ENCODE results near the gene EIF2AK3. TPM values are rescaled to one million over a fixed set of nuclear protein-coding genes. Genes with fewer than 3 reads are reported as not detected.

Gene EIF2AK3
- polyA plus RNA-seq, 1 experiment = 3.8 TPM

DNA sequence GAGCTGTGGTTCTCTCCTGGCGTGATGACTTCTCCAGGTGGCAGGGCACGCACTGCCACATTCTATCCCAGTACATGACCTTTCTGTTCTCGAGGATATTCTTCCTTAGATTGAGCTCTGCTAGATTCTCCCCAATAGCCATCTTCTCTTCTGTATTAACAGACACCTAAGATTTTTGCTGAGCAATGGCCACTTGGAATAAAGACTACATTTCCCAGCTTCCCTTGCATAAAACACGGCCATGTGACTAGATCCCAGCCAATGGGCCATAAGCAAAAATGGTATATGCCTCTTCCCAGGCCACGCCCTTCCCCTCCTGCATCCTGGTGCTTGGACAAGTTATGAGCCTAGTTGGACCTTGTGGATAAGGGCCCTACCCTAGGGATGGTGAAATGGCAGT is 82.1 kb downstream of the EIF2AK3 start:
- DNase-seq (ENCODE audit: low read depth) = no peak
- TF ChIP-seq, protein P1, sequence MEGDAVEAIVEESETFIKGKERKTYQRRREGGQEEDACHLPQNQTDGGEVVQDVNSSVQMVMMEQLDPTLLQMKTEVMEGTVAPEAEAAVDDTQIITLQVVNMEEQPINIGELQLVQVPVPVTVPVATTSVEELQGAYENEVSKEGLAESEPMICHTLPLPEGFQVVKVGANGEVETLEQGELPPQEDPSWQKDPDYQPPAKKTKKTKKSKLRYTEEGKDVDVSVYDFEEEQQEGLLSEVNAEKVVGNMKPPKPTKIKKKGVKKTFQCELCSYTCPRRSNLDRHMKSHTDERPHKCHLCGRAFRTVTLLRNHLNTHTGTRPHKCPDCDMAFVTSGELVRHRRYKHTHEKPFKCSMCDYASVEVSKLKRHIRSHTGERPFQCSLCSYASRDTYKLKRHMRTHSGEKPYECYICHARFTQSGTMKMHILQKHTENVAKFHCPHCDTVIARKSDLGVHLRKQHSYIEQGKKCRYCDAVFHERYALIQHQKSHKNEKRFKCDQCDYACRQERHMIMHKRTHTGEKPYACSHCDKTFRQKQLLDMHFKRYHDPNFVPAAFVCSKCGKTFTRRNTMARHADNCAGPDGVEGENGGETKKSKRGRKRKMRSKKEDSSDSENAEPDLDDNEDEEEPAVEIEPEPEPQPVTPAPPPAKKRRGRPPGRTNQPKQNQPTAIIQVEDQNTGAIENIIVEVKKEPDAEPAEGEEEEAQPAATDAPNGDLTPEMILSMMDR (IDR thresholded peaks at IDR 0.05; ENCODE audit: insufficient read depth, low read depth, low read length) = no peak
- H3K27me3 ChIP-seq (ENCODE audit: control insufficient read depth, insufficient read depth, low read length) = peaks cover 1% of the 10 kb centered on the region; the same call in 1 of the 2 replicates
- ChIA-PET CTCF (interaction anchor here (0.6 to 1.5 kb wide), 3 partner anchors 19 to 485 kb away, joined by 3 read pairs; no protein-coding TSS in a partner anchor), POLR2A (no interaction called here)
- no peak overlapping the region for H3K4me3 ChIP-seq (ENCODE audit: low read depth, low read length)
- no peaks in the 10 kb centered on the region for H3K36me3 ChIP-seq (ENCODE audit: control insufficient read depth, insufficient read depth, low read length)

- Histone ChIP-seq H3K4me3 (ENCODE audit: low read depth, low read length) (no peak overlapping the region), H3K27me3 (ENCODE audit: control insufficient read depth, insufficient read depth, low read length) (0 out of 2 replicates have a peak, but pooled peaks cover 1% of the 10 kb centered on the region), H3K36me3 (ENCODE audit: control insufficient read depth, insufficient read depth, low read length) (no peaks in the 10 kb centered on the region)
- CTCF ChIA-PET = no interaction called here
- POLR2A ChIA-PET = no interaction called here
- TF ChIP-seq, protein P1 (IDR thresholded peaks at IDR 0.05; ENCODE audit: insufficient read depth, low read depth, low read length) = no peak
- DNase-seq (ENCODE audit: low read depth) = no peak
Observed at GRCh38 chr2:88543541-88544057, 83.7 kb downstream of the EIF2AK3 start.

DNA sequence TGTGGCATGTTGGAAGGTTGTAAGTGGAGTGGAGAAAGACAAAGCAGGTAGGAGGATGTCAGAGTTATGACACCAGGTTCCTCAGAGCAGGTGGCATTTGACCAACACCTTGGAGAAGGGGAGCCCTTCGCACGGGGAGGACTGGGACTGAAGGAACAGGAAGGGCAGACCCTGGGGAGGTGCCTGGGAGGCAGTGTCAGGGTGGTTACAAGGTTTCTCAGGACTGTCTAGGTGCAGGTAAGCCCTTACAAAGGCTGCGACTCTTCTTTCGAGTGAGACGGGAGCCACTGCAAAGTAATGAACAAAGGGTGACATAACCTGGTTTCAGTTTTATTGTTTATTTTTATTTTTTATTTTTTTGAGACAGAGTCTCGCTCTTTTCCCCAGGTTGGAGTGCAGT is 84.6 kb downstream of the EIF2AK3 start:
- TF ChIP-seq, protein P1 (IDR thresholded peaks at IDR 0.05; ENCODE audit: insufficient read depth, low read depth, low read length) = no peak
- CTCF ChIA-PET = no interaction called here
- POLR2A ChIA-PET = no interaction called here
- no peaks in the 10 kb centered on the region for H3K36me3 ChIP-seq (ENCODE audit: control insufficient read depth, insufficient read depth, low read length)
- no peak overlapping the region for H3K4me3 ChIP-seq (ENCODE audit: low read depth, low read length)
- no peak for DNase-seq (ENCODE audit: low read depth)
- 0 out of 2 replicates have a peak, but pooled peaks cover 1% of the 10 kb centered on the region for H3K27me3 ChIP-seq (ENCODE audit: control insufficient read depth, insufficient read depth, low read length)

DNA sequence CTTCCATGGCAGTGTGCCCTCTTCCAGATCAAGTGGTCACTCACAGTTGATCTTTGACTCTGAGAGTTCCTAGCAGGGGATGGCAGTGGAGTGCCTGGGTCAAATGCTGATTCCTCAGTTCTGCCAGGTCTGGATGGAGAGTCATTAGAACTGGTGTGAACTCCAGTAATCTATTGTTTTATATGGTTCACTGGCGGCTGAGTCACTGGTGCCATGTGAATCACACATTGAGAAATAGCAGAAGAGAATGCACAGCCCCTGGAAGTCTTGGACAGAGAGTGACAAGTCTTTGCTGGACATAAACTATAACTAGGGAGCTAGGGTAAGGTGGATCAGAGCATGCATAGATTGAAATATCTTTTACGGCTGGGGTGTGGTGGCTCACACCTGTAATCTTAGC is 86.9 kb downstream of the EIF2AK3 start:
- H3K4me3 ChIP-seq (ENCODE audit: low read depth, low read length) = no peak overlapping the region
- peaks cover 1% of the 10 kb centered on the region; the same call in 1 of the 2 replicates for H3K27me3 ChIP-seq (ENCODE audit: control insufficient read depth, insufficient read depth, low read length)
- no peak for DNase-seq (ENCODE audit: low read depth)
- TF ChIP-seq, protein P1 (IDR thresholded peaks at IDR 0.05; ENCODE audit: insufficient read depth, low read depth, low read length) = no peak
- H3K36me3 ChIP-seq (ENCODE audit: control insufficient read depth, insufficient read depth, low read length) = no peaks in the 10 kb centered on the region
- CTCF ChIA-PET = no interaction called here
- POLR2A ChIA-PET = no interaction called here

GRCh38 chr2:88538362-88538917 is 88.8 kb downstream of the EIF2AK3 start:
- CTCF ChIA-PET = no interaction called here
- TF ChIP-seq, protein P1 (IDR thresholded peaks at IDR 0.05; ENCODE audit: insufficient read depth, low read depth, low read length) = no peak
- peaks cover 1% of the 10 kb centered on the region; the same call in 1 of the 2 replicates for H3K27me3 ChIP-seq (ENCODE audit: control insufficient read depth, insufficient read depth, low read length)
- H3K36me3 ChIP-seq (ENCODE audit: control insufficient read depth, insufficient read depth, low read length) = no peaks in the 10 kb centered on the region
- DNase-seq (ENCODE audit: low read depth) = no peak
- no peak overlapping the region for H3K4me3 ChIP-seq (ENCODE audit: low read depth, low read length)
- POLR2A ChIA-PET = no interaction called here

All from BJ (cell line).